ENCODE results near the gene METTL25.

The METTL25 gene

GRCh38 chr12:82407481-82407880, 49.2 kb downstream of the METTL25 start:
- no peak for DNase-seq

DNA sequence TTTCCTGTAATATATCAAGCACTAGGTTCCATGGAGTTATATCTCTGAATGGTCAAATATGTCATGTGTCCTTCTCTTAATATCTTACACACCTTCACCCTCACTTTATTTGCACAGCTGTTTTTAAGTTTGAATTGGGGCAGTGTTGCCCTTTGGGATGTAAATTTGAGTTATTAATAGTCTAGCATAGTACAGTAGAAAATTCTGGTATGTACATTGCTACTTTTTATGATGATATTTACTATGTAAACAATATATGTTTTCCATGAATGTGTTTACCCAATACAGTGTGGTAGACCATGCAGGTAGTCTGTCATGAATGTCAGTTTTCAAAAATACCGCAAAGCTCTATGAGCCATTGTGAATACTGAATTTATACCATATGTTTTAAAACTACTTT, 50.5 kb downstream of the METTL25 start:
- DNase-seq, result no peak

DNA sequence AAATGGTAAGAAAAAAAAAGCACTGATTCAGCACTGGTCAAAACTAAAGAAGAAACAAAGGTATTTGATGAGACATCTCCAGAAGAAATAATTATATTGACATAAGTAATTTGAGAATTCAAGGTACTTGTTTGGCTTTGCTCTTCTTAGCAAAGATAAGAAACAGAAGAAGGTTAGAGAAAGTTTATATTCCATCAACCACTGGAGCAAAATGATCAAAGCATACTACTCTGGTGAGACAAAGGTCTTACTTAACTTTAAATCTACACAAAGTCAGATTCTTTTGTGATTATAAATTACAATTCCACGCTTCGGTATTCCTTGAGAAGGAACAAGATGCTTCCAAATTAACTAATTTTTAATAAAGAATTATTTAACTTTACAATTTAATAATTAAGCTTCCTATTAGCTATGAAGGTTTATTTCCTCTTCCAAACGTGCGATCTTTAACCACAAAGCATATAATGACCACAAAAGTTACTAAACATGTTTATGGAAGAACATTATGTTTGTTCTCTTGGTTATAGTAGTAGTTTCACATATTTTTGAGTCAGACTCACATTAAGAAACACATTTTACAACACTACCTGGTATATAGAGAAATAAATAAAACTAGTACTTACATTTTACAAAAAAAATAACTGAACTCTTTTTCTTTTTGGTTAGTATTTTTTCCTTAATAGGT, 53.4 kb downstream of the METTL25 start:
- DNase-seq, result no peak

- no peak for DNase-seq
Observed at GRCh38 chr12:82412246-82412645, 53.9 kb downstream of the METTL25 start.

DNA sequence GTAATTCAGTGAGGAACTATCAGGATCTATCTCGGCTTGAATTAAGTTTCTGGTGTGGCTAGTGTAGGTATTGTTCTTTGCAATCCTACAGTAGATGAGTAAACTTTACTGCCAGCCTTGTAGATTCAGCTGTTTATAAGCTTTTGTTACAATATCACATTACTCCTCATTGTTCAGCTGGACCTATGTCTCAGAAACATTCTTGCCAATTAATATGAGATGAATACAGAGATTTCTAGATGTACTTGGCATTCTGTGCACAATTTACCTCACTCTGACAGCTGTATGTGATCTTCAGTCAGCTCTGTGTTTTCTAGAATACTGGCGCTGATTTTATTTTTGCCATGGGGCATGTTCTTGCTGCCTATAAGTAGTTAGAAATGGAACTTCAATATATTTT, 55.7 kb downstream of the METTL25 start:
- no peak for DNase-seq

GRCh38 chr12:82414926-82415325, 56.6 kb downstream of the METTL25 start:
- no peak for DNase-seq

DNA sequence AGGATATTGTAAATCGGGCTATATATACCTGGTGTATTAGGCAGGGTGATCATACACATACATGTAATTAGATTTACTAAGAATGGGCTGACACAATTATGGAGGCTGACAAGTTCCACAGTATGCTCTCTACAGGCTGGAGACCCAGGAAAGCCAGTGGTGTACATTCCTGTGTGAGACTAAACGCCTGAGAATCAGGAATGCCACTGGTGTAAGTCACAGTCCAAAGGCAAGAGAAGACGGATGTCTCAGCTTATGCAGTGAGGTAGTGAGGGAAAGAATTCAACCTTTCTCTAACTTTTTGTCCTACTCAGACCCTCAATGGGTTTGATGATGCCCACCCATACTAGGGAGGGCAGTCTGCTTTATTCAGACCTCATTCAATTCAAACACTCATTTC, 57.1 kb downstream of the METTL25 start:
- no peak for DNase-seq

GRCh38 chr12:82425241-82425640, 66.9 kb downstream of the METTL25 start:
- no peak for DNase-seq

DNA sequence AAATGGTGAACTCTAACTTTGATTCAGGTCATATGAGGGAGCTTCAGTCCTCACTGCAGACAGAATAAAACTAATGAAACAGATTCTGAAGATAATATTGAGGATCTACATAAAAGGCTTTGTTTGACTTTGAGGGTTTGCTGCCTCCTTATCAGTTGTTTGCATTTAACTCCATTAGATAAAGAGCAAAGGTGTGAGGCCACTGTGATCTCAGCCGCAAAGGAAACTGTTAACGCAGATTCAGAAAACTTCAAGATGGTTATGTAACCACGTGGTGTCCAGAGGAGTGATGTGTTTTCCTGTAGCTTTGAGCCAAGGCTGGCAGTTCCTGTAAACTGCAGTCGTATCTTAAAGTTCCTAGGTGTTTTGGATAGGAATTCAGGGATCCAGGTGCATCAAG, 67.8 kb downstream of the METTL25 start:
- no peak for DNase-seq

DNA sequence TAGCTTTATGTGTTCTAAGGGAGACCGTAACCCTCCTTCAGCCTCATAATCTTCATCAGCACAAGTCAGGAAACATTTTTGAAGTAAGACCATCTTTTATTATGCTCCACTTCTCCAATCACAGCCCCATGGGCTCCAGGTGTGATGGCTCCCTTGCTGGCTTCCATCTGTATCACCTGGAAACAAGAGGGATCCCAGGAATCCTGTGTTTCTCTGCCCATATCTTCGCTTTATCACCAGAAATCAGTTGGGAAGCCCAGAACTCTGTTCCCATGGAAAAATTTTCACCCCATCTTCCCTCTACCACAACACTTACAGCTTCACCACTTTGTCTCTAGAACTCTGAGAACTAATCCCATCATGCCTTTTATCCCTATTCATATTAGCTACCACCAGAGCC, 68.3 kb downstream of the METTL25 start:
- no peak for DNase-seq

DNA sequence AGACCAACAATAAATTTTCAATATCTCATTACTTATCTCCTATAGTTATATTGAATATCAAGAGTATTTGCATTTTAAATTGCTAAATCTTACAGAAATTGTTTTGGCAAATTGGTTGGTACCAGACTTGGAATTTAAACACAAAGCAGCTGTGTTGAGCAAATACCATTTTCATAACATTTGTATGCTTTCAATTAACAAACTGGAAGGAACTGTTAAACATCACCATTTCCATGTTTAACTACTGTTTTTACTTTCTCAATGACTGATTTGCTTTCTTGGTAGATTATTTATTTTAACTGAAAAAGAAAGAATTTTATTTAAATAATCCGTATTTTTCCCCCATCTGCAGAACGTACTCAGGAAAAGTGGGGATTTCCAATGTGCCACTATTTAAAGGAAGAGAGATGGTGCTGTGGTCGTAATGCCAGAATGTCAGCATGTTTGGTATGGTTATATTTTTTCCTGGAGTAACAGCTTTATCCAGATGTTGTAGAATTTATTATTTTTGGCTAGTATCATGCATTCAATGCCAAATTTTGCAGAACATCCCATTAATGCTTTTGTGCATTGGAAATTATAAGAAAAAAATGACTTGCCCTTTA, 72.3 kb downstream of the METTL25 start:
- no peak for DNase-seq

- DNase-seq, result no peak
Observed at GRCh38 chr12:82434392-82434911, 76.1 kb downstream of the METTL25 start.

DNA sequence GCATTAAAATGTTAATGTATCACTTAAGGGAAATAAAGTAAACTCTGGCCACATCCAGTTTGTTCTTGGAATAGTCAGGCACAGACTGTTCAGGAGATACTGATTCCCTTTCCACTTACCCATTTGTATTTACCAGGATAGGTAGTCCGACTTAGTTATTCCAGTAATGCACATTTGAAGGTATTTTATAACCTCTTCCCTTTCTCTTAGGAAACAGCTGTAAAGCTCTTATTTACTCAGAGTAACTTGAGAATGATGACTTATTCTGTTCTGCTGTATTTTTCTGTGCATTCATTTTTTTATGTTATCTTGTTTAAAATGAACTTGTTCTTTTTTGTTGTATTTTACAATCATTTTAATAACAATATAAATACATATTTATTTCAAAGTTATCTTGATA, 78.0 kb downstream of the METTL25 start:
- DNase-seq, result no peak

- DNase-seq, result no peak
Observed at GRCh38 chr12:82437744-82438143, 79.4 kb downstream of the METTL25 start.

- no peak for DNase-seq
Observed at GRCh38 chr12:82438356-82438755, 80.0 kb downstream of the METTL25 start.

- no peak for DNase-seq
Observed at GRCh38 chr12:82440885-82441284, 82.6 kb downstream of the METTL25 start.

DNA sequence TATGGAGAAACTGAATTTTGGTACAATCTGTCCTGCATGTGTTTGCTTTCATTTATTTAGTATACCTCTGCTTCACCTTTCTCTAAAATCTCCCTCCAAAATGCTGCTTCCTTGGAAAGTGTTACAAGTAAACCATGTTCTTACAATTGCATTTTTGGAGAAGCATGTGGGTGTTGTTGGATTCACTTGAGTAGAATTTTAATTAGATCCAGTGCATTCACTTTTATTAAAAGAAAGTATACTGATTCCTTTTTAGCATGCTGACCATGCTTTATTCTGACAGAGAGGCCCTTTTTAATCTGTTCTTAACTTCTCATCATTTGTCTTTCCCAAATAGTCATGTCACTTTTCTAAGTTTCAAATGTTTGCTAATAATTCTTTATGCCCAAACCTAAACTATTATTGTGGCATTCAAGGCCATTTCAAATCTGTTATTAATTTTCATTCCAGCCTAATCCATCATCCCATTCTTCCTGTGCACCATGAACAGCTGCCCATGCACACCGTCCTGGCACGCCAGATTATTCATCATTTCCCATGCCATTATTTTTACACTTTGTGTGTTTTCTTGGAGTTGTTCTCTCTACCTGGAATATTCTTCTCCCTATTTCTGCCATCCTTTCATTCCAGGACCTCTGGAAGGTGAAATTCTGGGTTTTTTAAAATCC, 90.7 kb downstream of the METTL25 start:
- DNase-seq, result no peak

- no peak for DNase-seq
Observed at GRCh38 chr12:82456633-82457032, 98.3 kb downstream of the METTL25 start.

- no peak for DNase-seq
Observed at GRCh38 chr12:82458101-82458500, 99.8 kb downstream of the METTL25 start.

DNA sequence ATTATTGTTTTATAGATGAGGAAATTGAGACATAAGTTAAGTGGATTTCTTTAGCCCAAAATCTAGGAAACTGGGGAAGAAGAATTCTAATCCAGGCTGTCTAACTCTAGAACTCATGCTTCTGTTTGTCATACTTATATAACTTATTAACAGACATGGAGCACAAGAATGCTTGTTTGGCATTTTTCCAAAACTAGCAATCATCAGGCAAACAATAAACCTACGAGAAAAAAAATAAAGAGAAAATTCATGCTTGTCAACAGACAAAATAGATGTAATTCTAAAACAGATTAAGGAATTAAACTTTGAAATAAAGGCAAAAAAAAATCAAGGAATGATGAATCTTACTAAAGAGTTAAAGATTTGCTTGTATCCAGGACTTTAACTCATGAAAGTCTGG, 103.1 kb downstream of the METTL25 start:
- DNase-seq, result no peak

- DNase-seq, result no peak
Observed at GRCh38 chr12:82461836-82462235, 103.5 kb downstream of the METTL25 start.

DNA sequence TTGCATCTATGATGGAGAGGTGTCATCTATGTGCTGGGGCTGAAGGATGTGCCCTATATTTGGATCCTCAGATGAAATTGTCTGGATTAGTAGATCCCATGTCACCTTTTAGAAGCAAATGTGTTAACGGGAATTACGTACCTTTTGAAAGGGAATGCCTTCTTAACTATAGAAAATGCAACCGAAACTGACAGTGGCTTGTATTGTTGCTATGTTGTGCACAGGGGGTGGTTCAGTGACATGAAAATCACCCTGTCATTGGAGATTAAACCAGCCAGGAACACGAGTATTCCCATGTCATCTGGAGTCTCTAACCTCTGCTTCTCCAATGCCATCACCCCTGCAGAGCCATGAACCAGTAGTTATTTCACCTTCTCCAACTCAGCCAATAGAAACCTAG, 110.2 kb downstream of the METTL25 start:
- DNase-seq, result no peak

DNA sequence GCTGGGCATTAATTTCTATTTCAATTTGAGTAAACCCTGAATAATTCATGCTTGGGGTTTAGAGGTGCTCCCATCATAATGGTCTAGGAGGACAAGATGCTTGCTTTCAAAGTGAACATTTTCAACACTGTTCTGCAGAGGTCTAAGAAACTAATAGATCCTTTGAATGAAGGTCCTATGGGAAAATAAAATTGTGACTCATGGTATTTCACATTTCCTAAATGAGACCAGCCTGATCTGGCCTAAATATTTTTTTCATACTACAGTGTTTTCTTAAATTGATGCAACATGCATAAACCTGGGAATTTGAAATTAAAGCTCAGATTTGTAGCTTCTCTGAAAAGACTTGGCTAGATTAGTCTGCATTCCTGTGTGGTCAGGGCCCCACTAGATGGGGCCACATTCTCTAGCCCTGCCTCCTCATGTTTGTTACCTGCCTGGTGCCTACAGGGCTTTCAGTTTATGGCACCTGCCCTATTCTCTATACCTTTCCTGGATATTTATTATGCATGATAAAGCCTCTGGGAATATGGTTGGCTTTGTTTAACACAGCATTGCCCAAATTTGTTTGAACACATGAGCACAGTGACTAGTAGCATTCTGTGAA, 112.7 kb downstream of the METTL25 start:
- no peak for DNase-seq

Measured in NCI-H510A (cell line).